HG02981 (cell line): Measurements from ENCODE around the gene SLMAP.

ENCODE experiments used
- ATAC-seq: cut with Tn5 transposase; IDR thresholded peaks from one replicate; pipeline ENCODE4 v1.9.1; 2021; ENCODE audit warnings: mild to moderate bottlenecking, moderate library complexity; ENCODE audit not compliant: unreplicated experiment

SLMAP gene

GRCh38 chr3:57958642-57959422 is 202.7 kb downstream of the SLMAP start:
- ATAC-seq, result no peak

GRCh38 chr3:57959423-57960173 is 203.5 kb downstream of the SLMAP start:
- ATAC-seq, result no peak

- no peak for ATAC-seq
Observed at GRCh38 chr3:57960174-57960505, 204.0 kb downstream of the SLMAP start.

GRCh38 chr3:57961177-57961827 is 205.2 kb downstream of the SLMAP start:
- no peak for ATAC-seq

GRCh38 chr3:57961828-57962447 is 205.8 kb downstream of the SLMAP start:
- ATAC-seq, result no peak

- no peak for ATAC-seq
Observed at GRCh38 chr3:57962448-57962834, 206.3 kb downstream of the SLMAP start.

GRCh38 chr3:57963811-57964346 is 207.8 kb downstream of the SLMAP start:
- ATAC-seq, result no peak

- ATAC-seq, result no peak
Observed at GRCh38 chr3:57966829-57967228, 210.7 kb downstream of the SLMAP start.

- no peak for ATAC-seq
Observed at GRCh38 chr3:57967590-57967989, 211.5 kb downstream of the SLMAP start.

GRCh38 chr3:57968501-57968900 is 212.4 kb downstream of the SLMAP start:
- ATAC-seq, result no peak

GRCh38 chr3:57971975-57972374 is 215.9 kb downstream of the SLMAP start:
- no peak for ATAC-seq

- no peak for ATAC-seq
Observed at GRCh38 chr3:57972531-57973111, 216.5 kb downstream of the SLMAP start.

GRCh38 chr3:57973715-57974477 is 217.8 kb downstream of the SLMAP start:
- no peak for ATAC-seq

GRCh38 chr3:57974796-57975388 is 218.8 kb downstream of the SLMAP start:
- ATAC-seq, result no peak

- ATAC-seq, result no peak
Observed at GRCh38 chr3:57977818-57978235, 221.7 kb downstream of the SLMAP start.

GRCh38 chr3:57978316-57978715 is 222.2 kb downstream of the SLMAP start:
- no peak for ATAC-seq
